GM21423 (cell line): ENCODE results near the gene SIK3.
A peak's percentile ranks its signal among the peaks of the same experiment; 100 is the strongest.

Experiments
- ATAC-seq: cut with Tn5 transposase; IDR thresholded peaks from one replicate; pipeline ENCODE4 v1.9.1; 2021; ENCODE audit warnings: mild to moderate bottlenecking, moderate library complexity; ENCODE audit not compliant: unreplicated experiment

Gene SIK3

GRCh38 chr11:117110294-117110950 is 12.2 kb upstream of the SIK3 start:
- ATAC-seq = no peak

GRCh38 chr11:117107701-117108590 is 9.7 kb upstream of the SIK3 start:
- no peak for ATAC-seq

GRCh38 chr11:117100556-117100955 is 2.3 kb upstream of the SIK3 start:
- ATAC-seq = no peak

- no peak for ATAC-seq
Observed at GRCh38 chr11:117099696-117100095, 1.5 kb upstream of the SIK3 start.

GRCh38 chr11:117097389-117098268 is 599 bp downstream of the SIK3 start:
- peak; percentile 20 for ATAC-seq

GRCh38 chr11:117097014-117097388 is 1.2 kb downstream of the SIK3 start:
- ATAC-seq = no peak

- ATAC-seq = no peak
Observed at GRCh38 chr11:117096201-117096991, 1.8 kb downstream of the SIK3 start.

GRCh38 chr11:117095284-117096161 is 2.7 kb downstream of the SIK3 start:
- no peak for ATAC-seq

GRCh38 chr11:117094776-117095175 is 3.5 kb downstream of the SIK3 start:
- no peak for ATAC-seq

GRCh38 chr11:117092951-117093590 is 5.2 kb downstream of the SIK3 start:
- no peak for ATAC-seq

- no peak for ATAC-seq
Observed at GRCh38 chr11:117091753-117092477, 6.3 kb downstream of the SIK3 start.

- ATAC-seq = no peak
Observed at GRCh38 chr11:117090111-117090706, 8.0 kb downstream of the SIK3 start.

GRCh38 chr11:117089685-117090084 is 8.5 kb downstream of the SIK3 start:
- no peak for ATAC-seq

GRCh38 chr11:117087446-117087845 is 10.8 kb downstream of the SIK3 start:
- ATAC-seq = no peak

GRCh38 chr11:117084992-117085391 is 13.2 kb downstream of the SIK3 start:
- no peak for ATAC-seq

GRCh38 chr11:117083011-117083935 is 15.0 kb downstream of the SIK3 start:
- ATAC-seq = no peak

GRCh38 chr11:117081908-117082307 is 16.3 kb downstream of the SIK3 start:
- no peak for ATAC-seq
